Esophagus squamous epithelium (tissue), 5 donors: ENCODE data around the gene EGFLAM. TPM values are rescaled to one million over a fixed set of nuclear protein-coding genes. Genes with fewer than 3 reads are reported as not detected.

Experiments
- DNase-seq: peaks from one replicate; lab custom pipeline; 2025; lab: John Stamatoyannopoulos, UW
- H3K27ac ChIP-seq, 4 donors: fragments of 200-600 bp; sonication (generic); one replicate each; pipeline ENCODE4 v1.5.1; 2016 to 2019; ENCODE audit warnings: mild to moderate bottlenecking in 1 of 4
- H3K27me3 ChIP-seq, 4 donors: fragments of 200-600 bp; sonication (generic); 1 replicate in 3 of 4; 2 replicates in 1 of 4; pipeline versions ENCODE4 v1.5.1 to v1.6.0; 2017 to 2021; ENCODE audit warnings: antibody characterized with exemption in 1 of 4
- H3K36me3 ChIP-seq, 3 donors: fragments of 200-600 bp; sonication (generic); one replicate each; pipeline ENCODE4 v1.5.1; 2016 to 2019
- H3K4me1 ChIP-seq, 3 donors: fragments of 200-600 bp; sonication (generic); one replicate each; pipeline ENCODE4 v1.5.1; 2017 to 2019
- H3K4me3 ChIP-seq, 4 donors: fragments of 200-600 bp; sonication (generic); 1 replicate in 3 of 4; 2 replicates in 1 of 4; pipeline ENCODE4 v1.5.1; 2016 to 2019; ENCODE audit warnings: mild to moderate bottlenecking in 2 of 4, moderate library complexity in 1 of 4
- H3K9me3 ChIP-seq, 3 donors: fragments of 200-600 bp; sonication (generic); one replicate each; pipeline ENCODE4 v1.5.1; 2016 to 2019
- CTCF ChIP-seq, 6 experiments: fragments of 450-650 bp in 4 of 6; fragments of 200-600 bp in 2 of 6; sonication (generic) in 2 of 6; IDR thresholded peaks; one replicate each; pipeline ENCODE4 v1.5.1; 2016 to 2019; ENCODE audit warnings: antibody characterized with exemption in 6 of 6, mild to moderate bottlenecking in 4 of 6, moderate library complexity in 4 of 6
- POLR2A ChIP-seq, 4 donors: fragments of 450-650 bp; IDR thresholded peaks; one replicate each; pipeline ENCODE4 v1.6.1; 2017; ENCODE audit warnings: antibody characterized with exemption in 4 of 4, mild to moderate bottlenecking in 4 of 4, moderate library complexity in 3 of 4
- WGBS, 2 donors: methylation state at CpG; one replicate each; pipeline ENCODE4 v1.1.5; 2018; 5-methylcytosine and 5-hydroxymethylcytosine counted together
- intact Hi-C: fragments of 100-400 bp; cut with DNase I; formaldehyde crosslinking; loops from one replicate; pipeline ENCODE4 v1.15.0; 2022
- total RNA-seq, 4 donors: library from RNA; depleted of rRNA; stranded (reverse); fragments of >200 nt; gene quantifications; one replicate each; pipeline ENCODE4 v1.1.0, GENCODE V29; 2016
- donor health status: DM: yes; HTN: yes; CAD: no.

EGFLAM gene
- total RNA-seq, 4 donors from 2014 or later: 0.38 to 3.3 (median 1.7) TPM

- 77 to 87% methylated on average over 1 of the region's 1 CpG for WGBS, 2 donors
- Histone ChIP-seq H3K27ac (no peak overlapping the region), H3K4me1 (peaks cover 12 to 17% (median 16%) of the 10 kb centered on the region in 3 donors), H3K9me3 (no peaks in the 10 kb centered on the region), H3K4me3 (no peak overlapping the region), H3K27me3 (peaks cover 9 to 40% (median 17%) of the 10 kb centered on the region in 4 donors), H3K36me3 (no peaks in the 10 kb centered on the region)
- TF ChIP-seq POLR2A (IDR thresholded peaks at IDR 0.05): no peak
- TF ChIP-seq CTCF (IDR thresholded peaks at IDR 0.05): no peak
- no peak for DNase-seq
- intact Hi-C loops: no loop called here
These were observed 4.6 kb upstream of the EGFLAM start for GRCh38 chr5:38253759-38254158.

GRCh38 chr5:38257308-38258041 is 884 bp upstream of the EGFLAM start:
- no peak for TF ChIP-seq CTCF (IDR thresholded peaks at IDR 0.05)
- no peak for TF ChIP-seq POLR2A (IDR thresholded peaks at IDR 0.05)
- DNase-seq: no peak
- peaks cover 12 to 20% (median 16%) of the 10 kb centered on the region in 3 donors for H3K4me1 ChIP-seq
- H3K36me3 ChIP-seq: no peaks in the 10 kb centered on the region
- WGBS, 2 donors: 7 to 9% methylated on average over 25 to 28 of the region's 42 CpGs
- intact Hi-C loops: no loop called here
- peak overlapping the region in 1 of 4 donors; percentile 49 for H3K27ac ChIP-seq
- H3K9me3 ChIP-seq: no peaks in the 10 kb centered on the region
- peak overlapping the region; percentile 17 to 69 (median 47) for H3K4me3 ChIP-seq
- H3K27me3 ChIP-seq: peaks cover 9 to 68% (median 18%) of the 10 kb centered on the region in 4 donors

GRCh38 chr5:38258042-38258318 is 379 bp upstream of the EGFLAM start:
- H3K4me3 ChIP-seq: peak overlapping the region; percentile 17 to 69 (median 47)

GRCh38 chr5:38259062-38259808 is 876 bp downstream of the EGFLAM start:
- H3K27ac ChIP-seq: peak overlapping the region in 3 of 4 donors; percentile 0 to 49 (median 32)
- TF ChIP-seq CTCF (IDR thresholded peaks at IDR 0.05): no peak
- no peak for TF ChIP-seq POLR2A (IDR thresholded peaks at IDR 0.05)
- DNase-seq: no peak

More at GRCh38 chr5:38258042-38258318, 379 bp upstream of the EGFLAM start:
- Histone ChIP-seq H3K27me3 (peaks cover 9 to 68% (median 18%) of the 10 kb centered on the region in 4 donors), H3K36me3 (no peaks in the 10 kb centered on the region), H3K9me3 (no peaks in the 10 kb centered on the region), H3K4me1 (peaks cover 12 to 20% (median 16%) of the 10 kb centered on the region in 3 donors), H3K27ac (peak overlapping the region in 2 of 4 donors; percentile 32 to 49)
- WGBS, 2 donors: no CpG with 5 or more reads among the region's 13 CpGs
- intact Hi-C loops: no loop called here
- no peak for DNase-seq
- no peak for TF ChIP-seq POLR2A (IDR thresholded peaks at IDR 0.05)
- no peak for TF ChIP-seq CTCF (IDR thresholded peaks at IDR 0.05)

GRCh38 chr5:38259809-38260160 is 1.4 kb downstream of the EGFLAM start:
- H3K4me1 ChIP-seq: peaks cover 12 to 20% (median 16%) of the 10 kb centered on the region in 3 donors
- peaks cover 9 to 81% (median 18%) of the 10 kb centered on the region in 4 donors for H3K27me3 ChIP-seq
- WGBS, 2 donors: 71 to 79% methylated on average over 6 of the region's 6 CpGs
- no peaks in the 10 kb centered on the region for H3K9me3 ChIP-seq
- no peak overlapping the region for H3K27ac ChIP-seq
- intact Hi-C loops: no loop called here
- H3K36me3 ChIP-seq: no peaks in the 10 kb centered on the region
- no peak overlapping the region for H3K4me3 ChIP-seq
- no peak for DNase-seq
- TF ChIP-seq CTCF (IDR thresholded peaks at IDR 0.05) (no peak), POLR2A (IDR thresholded peaks at IDR 0.05) (no peak)

More at GRCh38 chr5:38259062-38259808, 876 bp downstream of the EGFLAM start:
- Histone ChIP-seq H3K4me3 (peak overlapping the region; percentile 17 to 69 (median 47)), H3K4me1 (peaks cover 12 to 20% (median 16%) of the 10 kb centered on the region in 3 donors), H3K36me3 (no peaks in the 10 kb centered on the region), H3K9me3 (no peaks in the 10 kb centered on the region), H3K27me3 (peaks cover 9 to 76% (median 18%) of the 10 kb centered on the region in 4 donors)
- intact Hi-C loops: no loop called here
- 18 to 31% methylated on average over 13 of the region's 13 CpGs for WGBS, 2 donors
